ENCODE data around the gene TPPP3. TPM values are rescaled to one million over a fixed set of nuclear protein-coding genes. Genes with fewer than 3 reads are reported as not detected.
"Not testable (repeated sequence)": the region's sequence is repeated elsewhere in the genome, so short reads cannot be mapped to it uniquely, and the experiment has no call there.

Gene TPPP3
- total RNA-seq, 2 experiments from 2014 or later, result not detected

DNA sequence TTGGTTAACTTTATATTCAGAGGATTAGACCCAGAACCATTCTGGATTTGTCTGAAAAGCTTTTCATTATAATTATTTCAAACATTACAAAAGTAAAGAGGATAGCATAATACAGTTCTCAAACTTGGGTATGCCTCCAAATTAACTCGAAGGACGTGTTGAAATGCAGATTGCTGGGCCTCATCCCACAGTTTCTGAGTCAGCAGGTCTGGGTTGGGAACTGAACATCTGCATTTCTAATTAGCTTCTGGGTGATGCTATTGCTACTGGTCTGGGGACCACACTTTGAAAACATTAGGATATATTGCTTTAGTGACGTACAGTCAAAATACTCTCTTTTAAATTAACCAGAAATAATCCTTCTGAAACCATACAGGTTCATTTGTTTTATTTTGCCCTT, 10.0 kb downstream of the TPPP3 start:
- no peaks in the 10 kb centered on the region for H3K36me3 ChIP-seq (ENCODE audit: insufficient read depth, low read length)
- no peaks in the 10 kb centered on the region for H3K9me3 Mint-ChIP-seq
- intact Hi-C loops (cut with DNase I, micrococcal nuclease), result no loop called here
- TF ChIP-seq, protein P1, sequence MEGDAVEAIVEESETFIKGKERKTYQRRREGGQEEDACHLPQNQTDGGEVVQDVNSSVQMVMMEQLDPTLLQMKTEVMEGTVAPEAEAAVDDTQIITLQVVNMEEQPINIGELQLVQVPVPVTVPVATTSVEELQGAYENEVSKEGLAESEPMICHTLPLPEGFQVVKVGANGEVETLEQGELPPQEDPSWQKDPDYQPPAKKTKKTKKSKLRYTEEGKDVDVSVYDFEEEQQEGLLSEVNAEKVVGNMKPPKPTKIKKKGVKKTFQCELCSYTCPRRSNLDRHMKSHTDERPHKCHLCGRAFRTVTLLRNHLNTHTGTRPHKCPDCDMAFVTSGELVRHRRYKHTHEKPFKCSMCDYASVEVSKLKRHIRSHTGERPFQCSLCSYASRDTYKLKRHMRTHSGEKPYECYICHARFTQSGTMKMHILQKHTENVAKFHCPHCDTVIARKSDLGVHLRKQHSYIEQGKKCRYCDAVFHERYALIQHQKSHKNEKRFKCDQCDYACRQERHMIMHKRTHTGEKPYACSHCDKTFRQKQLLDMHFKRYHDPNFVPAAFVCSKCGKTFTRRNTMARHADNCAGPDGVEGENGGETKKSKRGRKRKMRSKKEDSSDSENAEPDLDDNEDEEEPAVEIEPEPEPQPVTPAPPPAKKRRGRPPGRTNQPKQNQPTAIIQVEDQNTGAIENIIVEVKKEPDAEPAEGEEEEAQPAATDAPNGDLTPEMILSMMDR (IDR thresholded peaks at IDR 0.05), result no peak
- no peaks in the 10 kb centered on the region for H3K4me1 Mint-ChIP-seq (ENCODE audit: low read depth)
- H3K4me3 Mint-ChIP-seq, result no peak overlapping the region
- no peaks in the 10 kb centered on the region for H3K36me3 Mint-ChIP-seq (ENCODE audit: low read depth)
- H3K27me3 Mint-ChIP-seq, result peaks cover 3% of the 10 kb centered on the region
- POLR2A ChIA-PET, result no interaction called here
- H3K27ac ChIP-seq (ENCODE audit: low read depth in 1 of 2, low read length in 2 of 2), result no peak overlapping the region
- H3K4me3 ChIP-seq (ENCODE audit: low read length), result no peak overlapping the region
- no peak overlapping the region for H3K27ac Mint-ChIP-seq
- DNase-seq (no peak), ATAC-seq (ENCODE audit: poor library complexity) (no peak)
- H3K27me3 ChIP-seq (ENCODE audit: control insufficient read depth in 1 of 2, insufficient read depth in 2 of 2, low read length in 2 of 2), result no peaks in the 10 kb centered on the region
- CTCF ChIA-PET, result interaction anchor here (1.0 kb wide), 1 partner anchor 57 kb away, joined by 5 read pairs; the partner anchor contains the start of genes KCTD19 and LRRC36
- H3K9me3 ChIP-seq (ENCODE audit: control insufficient read depth in 1 of 2, insufficient read depth in 1 of 2, low read length in 2 of 2), result no peaks in the 10 kb centered on the region
- H3K4me1 ChIP-seq (ENCODE audit: insufficient read depth, low read length), result no peaks in the 10 kb centered on the region

DNA sequence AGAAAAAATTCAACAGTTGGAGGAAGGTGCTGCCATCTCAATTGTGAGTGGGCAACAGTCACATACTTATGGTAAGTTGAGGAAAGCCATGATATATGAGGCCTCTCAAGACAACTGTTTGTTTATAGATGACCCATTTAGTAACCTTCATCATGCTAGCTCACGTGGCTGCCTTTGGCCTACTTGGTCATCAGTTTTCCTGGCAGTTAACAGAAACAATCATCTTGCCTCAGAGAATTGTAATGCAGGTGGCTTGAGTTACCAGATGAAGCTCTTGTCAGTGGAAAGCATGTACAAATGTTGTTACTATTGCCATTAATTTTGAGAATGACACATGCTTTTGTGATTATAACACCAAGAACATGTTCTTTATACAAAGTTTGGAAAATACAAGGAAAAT, 14.7 kb downstream of the TPPP3 start:
- H3K4me1 Mint-ChIP-seq (ENCODE audit: low read depth), result no peaks in the 10 kb centered on the region
- Histone ChIP-seq H3K4me3 (ENCODE audit: low read length) (no peak overlapping the region), H3K27me3 (ENCODE audit: control insufficient read depth in 1 of 2, insufficient read depth in 2 of 2, low read length in 2 of 2) (no peaks in the 10 kb centered on the region), H3K36me3 (ENCODE audit: insufficient read depth, low read length) (no peaks in the 10 kb centered on the region), H3K27ac (ENCODE audit: low read depth in 1 of 2, low read length in 2 of 2) (no peak overlapping the region), H3K9me3 (ENCODE audit: control insufficient read depth in 1 of 2, insufficient read depth in 1 of 2, low read length in 2 of 2) (no peaks in the 10 kb centered on the region), H3K4me1 (ENCODE audit: insufficient read depth, low read length) (no peaks in the 10 kb centered on the region)
- no peak overlapping the region for H3K27ac Mint-ChIP-seq
- ATAC-seq (ENCODE audit: poor library complexity) (no peak), DNase-seq (no peak)
- intact Hi-C loops (cut with DNase I, micrococcal nuclease), result no loop called here
- TF ChIP-seq, protein P1 (IDR thresholded peaks at IDR 0.05), result no peak
- H3K9me3 Mint-ChIP-seq, result no peaks in the 10 kb centered on the region
- CTCF ChIA-PET, result no interaction called here
- no peaks in the 10 kb centered on the region for H3K36me3 Mint-ChIP-seq (ENCODE audit: low read depth)
- POLR2A ChIA-PET, result no interaction called here
- H3K27me3 Mint-ChIP-seq, result peaks cover 10% of the 10 kb centered on the region
- no peak overlapping the region for H3K4me3 Mint-ChIP-seq

DNA sequence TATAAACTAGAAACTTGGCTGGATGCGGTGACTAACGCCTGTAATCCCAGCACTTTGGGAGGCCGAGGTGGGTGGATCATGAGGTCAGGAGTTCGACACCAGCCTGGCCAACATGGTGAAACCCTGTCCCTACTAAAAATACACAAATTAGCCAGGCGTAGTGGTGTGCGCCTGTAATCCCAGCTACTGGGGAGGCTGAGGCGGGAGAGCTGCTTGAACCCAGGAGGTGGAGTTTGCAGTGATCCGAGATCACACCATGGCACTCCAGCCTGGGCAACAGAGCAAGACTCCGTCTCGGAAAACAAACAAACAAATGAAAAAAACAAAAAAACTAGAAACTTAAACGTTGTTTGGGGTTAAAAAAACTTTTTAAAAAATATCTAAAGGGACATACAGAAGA, 17.3 kb downstream of the TPPP3 start:
- ATAC-seq (ENCODE audit: poor library complexity); H3K27ac Mint-ChIP-seq; DNase-seq; intact Hi-C loops (cut with DNase I, micrococcal nuclease); H3K4me3 ChIP-seq (ENCODE audit: low read length); H3K27ac ChIP-seq (ENCODE audit: low read depth in 1 of 2, low read length in 2 of 2); H3K4me1 ChIP-seq (ENCODE audit: insufficient read depth, low read length); H3K36me3 ChIP-seq (ENCODE audit: insufficient read depth, low read length); H3K36me3 Mint-ChIP-seq (ENCODE audit: low read depth); H3K9me3 Mint-ChIP-seq; H3K9me3 ChIP-seq (ENCODE audit: control insufficient read depth in 1 of 2, insufficient read depth in 1 of 2, low read length in 2 of 2); H3K4me1 Mint-ChIP-seq (ENCODE audit: low read depth); H3K27me3 ChIP-seq (ENCODE audit: control insufficient read depth in 1 of 2, insufficient read depth in 2 of 2, low read length in 2 of 2); CTCF ChIA-PET; H3K4me3 Mint-ChIP-seq: not testable (repeated sequence)
- POLR2A ChIA-PET, result interaction anchor here (1.0 kb wide), 1 partner anchor 10 kb away, joined by 3 read pairs; no protein-coding TSS in a partner anchor
- peaks cover 15% of the 10 kb centered on the region for H3K27me3 Mint-ChIP-seq

DNA sequence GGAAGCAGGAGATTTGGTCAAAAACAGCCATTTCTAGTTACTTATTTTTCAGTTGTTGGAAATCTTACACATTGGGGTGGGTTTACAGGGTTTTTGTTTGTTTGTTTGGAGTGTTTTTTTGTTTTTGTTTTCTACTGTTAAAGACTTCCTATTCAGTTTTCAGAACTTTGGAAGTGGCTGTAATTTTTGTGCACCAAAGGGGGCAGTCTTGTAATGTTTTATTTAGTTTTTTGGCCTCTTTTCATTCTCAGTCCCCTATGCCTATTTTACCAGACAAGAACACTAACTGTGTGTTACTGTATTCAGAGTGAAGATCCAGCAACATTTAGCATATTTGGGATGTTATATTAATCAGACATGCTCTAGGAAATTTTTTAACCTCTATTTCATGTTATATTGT, 20.6 kb downstream of the TPPP3 start:
- CTCF ChIA-PET, result no interaction called here

More for the DNA sequence above, 20.6 kb downstream of the TPPP3 start:
- Mint-ChIP-seq H3K27ac (no peak overlapping the region), H3K4me3 (no peak overlapping the region), H3K36me3 (ENCODE audit: low read depth) (no peaks in the 10 kb centered on the region), H3K27me3 (peaks cover 15% of the 10 kb centered on the region), H3K9me3 (no peaks in the 10 kb centered on the region), H3K4me1 (ENCODE audit: low read depth) (no peaks in the 10 kb centered on the region)
- Histone ChIP-seq H3K27me3 (ENCODE audit: control insufficient read depth in 1 of 2, insufficient read depth in 2 of 2, low read length in 2 of 2) (no peaks in the 10 kb centered on the region), H3K4me3 (ENCODE audit: low read length) (no peak overlapping the region), H3K9me3 (ENCODE audit: control insufficient read depth in 1 of 2, insufficient read depth in 1 of 2, low read length in 2 of 2) (no peaks in the 10 kb centered on the region), H3K4me1 (ENCODE audit: insufficient read depth, low read length) (no peaks in the 10 kb centered on the region), H3K36me3 (ENCODE audit: insufficient read depth, low read length) (no peaks in the 10 kb centered on the region), H3K27ac (ENCODE audit: low read depth in 1 of 2, low read length in 2 of 2) (no peak overlapping the region)
- TF ChIP-seq, protein P1 (IDR thresholded peaks at IDR 0.05), result no peak
- ATAC-seq (ENCODE audit: poor library complexity) (no peak), DNase-seq (no peak)
- intact Hi-C loops (cut with DNase I, micrococcal nuclease), result no loop called here
- POLR2A ChIA-PET, result interaction anchor here (0.6 to 1.0 kb wide), 2 partner anchors 8 to 12 kb away, joined by 3 read pairs; no protein-coding TSS in a partner anchor
